Stimulated activated effector memory CD8-positive, alpha-beta T cell treated with anti-CD3 and anti-CD28 coated beads, Interleukin-12 subunit alpha, Interleukin-12 subunit beta, amount 100 ng/mL, for 72 hours (primary cell): ENCODE measurements around the gene AXIN2.

ENCODE experiments used
- ATAC-seq: fragments of 150-1000 bp; cut with Tn5 transposase; 2 replicates; pipeline ENCODE4 v1.10.0; 2021
- DNase-seq, 2 donors: peaks; one replicate each; pipeline ENCODE4 v3.0.0; 2021 to 2022; ENCODE audit warnings: low spot score in 2 of 2
- H3K27ac Mint-ChIP-seq: one replicate; pipeline ENCODE4 v1.8.0; 2022; ENCODE audit warnings: mild to moderate bottlenecking, mixed read lengths
- H3K36me3 Mint-ChIP-seq: one replicate; pipeline ENCODE4 v1.8.0; 2022; ENCODE audit warnings: mild to moderate bottlenecking, mixed read lengths
- H3K4me1 Mint-ChIP-seq: one replicate; pipeline ENCODE4 v1.8.0; 2022; ENCODE audit warnings: mixed read lengths
- H3K4me3 Mint-ChIP-seq: one replicate; pipeline ENCODE4 v1.8.0; 2022; ENCODE audit warnings: mild to moderate bottlenecking, mixed read lengths
- H3K9me3 Mint-ChIP-seq: one replicate; pipeline ENCODE4 v1.8.0; 2022; ENCODE audit warnings: mixed read lengths

The AXIN2 gene

GRCh38 chr17:65537845-65538674, 23.4 kb downstream of the AXIN2 start:
- Mint-ChIP-seq H3K9me3 (no peaks in the 10 kb centered on the region), H3K4me3 (no peak overlapping the region), H3K27ac (no peak overlapping the region), H3K36me3 (peaks cover 12% of the 10 kb centered on the region), H3K4me1 (no peaks in the 10 kb centered on the region)
- no peak for ATAC-seq
- no peak for DNase-seq

DNA sequence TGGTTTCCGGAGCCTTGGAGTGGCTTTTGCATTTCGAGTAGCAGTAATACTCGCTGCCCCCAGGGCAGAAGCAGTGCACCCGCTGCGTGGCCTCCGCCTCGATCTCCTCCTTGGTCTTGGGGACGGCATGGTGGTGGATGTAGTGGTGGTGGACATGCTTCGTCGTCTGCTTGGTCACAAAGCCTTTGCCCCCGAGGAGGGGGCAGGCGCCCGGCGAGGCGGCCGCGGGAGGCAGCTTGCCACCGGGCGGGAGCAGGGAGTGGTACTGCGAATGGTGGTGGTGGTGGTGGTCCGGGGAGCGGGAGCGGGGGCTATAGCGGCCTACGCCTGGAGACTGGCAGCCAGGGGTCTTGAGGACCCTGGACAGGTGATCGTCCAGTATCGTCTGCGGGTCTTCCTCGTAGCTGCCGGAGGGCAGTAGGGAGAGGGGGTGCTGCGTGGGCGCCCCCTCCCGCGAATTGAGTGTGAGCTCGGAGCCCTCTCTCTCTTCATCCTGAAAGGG, 24.1 kb downstream of the AXIN2 start:
- DNase-seq (no peak), ATAC-seq (no peak)
- Mint-ChIP-seq H3K27ac (no peak overlapping the region), H3K9me3 (no peaks in the 10 kb centered on the region), H3K4me3 (no peak overlapping the region), H3K4me1 (no peaks in the 10 kb centered on the region), H3K36me3 (peaks cover 12% of the 10 kb centered on the region)

GRCh38 chr17:65536573-65537342, 24.7 kb downstream of the AXIN2 start:
- Mint-ChIP-seq H3K36me3 (peaks cover 12% of the 10 kb centered on the region), H3K27ac (no peak overlapping the region), H3K4me3 (no peak overlapping the region), H3K4me1 (no peaks in the 10 kb centered on the region), H3K9me3 (no peaks in the 10 kb centered on the region)
- DNase-seq (no peak), ATAC-seq (no peak)

DNA sequence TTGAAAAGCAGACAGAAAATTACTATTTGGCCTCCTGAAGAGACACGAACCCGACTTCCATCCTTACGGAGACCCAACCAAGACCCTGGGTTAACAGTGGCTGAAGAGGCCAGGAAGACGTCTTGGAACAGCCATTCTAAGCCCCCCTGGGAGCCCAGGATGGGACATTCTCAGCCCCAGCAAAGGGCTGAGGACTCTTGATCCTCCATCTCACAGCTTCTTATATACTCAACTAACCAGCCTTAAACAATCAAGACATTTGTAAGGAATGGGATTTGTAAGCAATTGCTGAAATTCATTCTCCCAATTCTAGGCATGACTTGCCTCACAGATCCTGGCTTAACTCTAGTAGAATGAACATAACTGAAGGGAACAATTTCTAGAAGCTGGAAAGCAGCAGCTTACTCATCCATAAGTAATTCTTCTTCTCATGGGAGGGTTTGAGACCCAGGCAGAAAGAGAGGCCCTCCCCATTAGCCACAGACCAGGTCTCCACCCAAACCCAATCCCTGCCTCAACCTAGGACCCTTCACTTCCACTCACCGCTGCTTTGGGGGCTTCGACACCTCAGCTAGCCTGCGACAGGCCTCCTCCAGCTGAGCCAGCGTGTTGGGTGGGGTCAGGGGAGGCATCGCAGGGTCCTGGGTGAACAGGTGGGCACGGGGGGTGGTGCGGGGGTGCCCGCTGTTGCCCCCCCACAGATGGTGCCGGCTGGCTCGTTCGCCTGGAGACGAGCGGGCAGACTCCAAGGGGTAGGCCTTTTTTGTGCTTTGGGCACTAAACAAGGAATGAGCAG, 25.5 kb downstream of the AXIN2 start:
- H3K4me1 Mint-ChIP-seq = no peaks in the 10 kb centered on the region
- H3K27ac Mint-ChIP-seq = no peak overlapping the region
- H3K4me3 Mint-ChIP-seq = no peak overlapping the region
- H3K36me3 Mint-ChIP-seq = peaks cover 12% of the 10 kb centered on the region
- DNase-seq = no peak
- no peak for ATAC-seq
- H3K9me3 Mint-ChIP-seq = no peaks in the 10 kb centered on the region

GRCh38 chr17:65533852-65534457, 27.5 kb downstream of the AXIN2 start:
- Mint-ChIP-seq H3K4me1 (no peaks in the 10 kb centered on the region), H3K9me3 (no peaks in the 10 kb centered on the region), H3K4me3 (no peak overlapping the region), H3K27ac (no peak overlapping the region), H3K36me3 (peaks cover 12% of the 10 kb centered on the region)
- DNase-seq = no peak
- no peak for ATAC-seq

DNA sequence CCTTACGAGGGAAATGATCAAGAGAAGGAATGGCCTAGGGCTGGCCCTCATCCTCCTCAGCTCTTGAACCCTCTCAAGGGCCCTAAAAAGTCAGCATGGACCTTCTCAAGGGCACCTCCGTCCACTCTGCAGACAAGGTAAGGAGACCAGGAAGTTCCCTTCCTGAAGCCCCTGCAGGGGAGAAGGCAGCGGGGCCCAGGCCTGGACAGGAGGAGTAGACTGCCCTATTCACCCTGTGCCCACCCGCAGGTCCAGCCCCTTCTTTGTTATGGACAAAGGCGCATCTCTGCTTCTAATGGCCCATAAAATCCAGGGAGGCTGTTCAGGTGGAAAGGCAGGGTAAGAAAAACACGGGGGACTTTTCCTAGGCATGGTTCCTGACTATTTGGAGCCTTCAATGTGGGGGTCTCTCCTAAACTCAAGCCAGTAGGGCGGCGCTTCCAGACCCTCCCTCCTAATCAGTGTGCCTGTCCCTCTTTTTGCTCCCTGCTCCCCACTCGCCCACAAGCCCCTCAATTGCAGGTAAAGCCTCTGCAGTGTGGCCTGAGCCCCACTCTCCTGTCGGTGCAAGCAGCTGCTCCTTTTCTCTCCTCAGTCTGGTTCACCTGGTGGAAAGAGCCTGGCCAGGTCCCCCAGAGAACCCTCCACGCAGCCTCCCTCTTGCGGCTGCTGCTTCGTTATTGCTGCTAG, 28.2 kb downstream of the AXIN2 start:
- Mint-ChIP-seq H3K4me3 (no peak overlapping the region), H3K27ac (no peak overlapping the region), H3K4me1 (no peaks in the 10 kb centered on the region), H3K36me3 (peaks cover 12% of the 10 kb centered on the region), H3K9me3 (no peaks in the 10 kb centered on the region)
- no peak for DNase-seq
- ATAC-seq = no peak

DNA sequence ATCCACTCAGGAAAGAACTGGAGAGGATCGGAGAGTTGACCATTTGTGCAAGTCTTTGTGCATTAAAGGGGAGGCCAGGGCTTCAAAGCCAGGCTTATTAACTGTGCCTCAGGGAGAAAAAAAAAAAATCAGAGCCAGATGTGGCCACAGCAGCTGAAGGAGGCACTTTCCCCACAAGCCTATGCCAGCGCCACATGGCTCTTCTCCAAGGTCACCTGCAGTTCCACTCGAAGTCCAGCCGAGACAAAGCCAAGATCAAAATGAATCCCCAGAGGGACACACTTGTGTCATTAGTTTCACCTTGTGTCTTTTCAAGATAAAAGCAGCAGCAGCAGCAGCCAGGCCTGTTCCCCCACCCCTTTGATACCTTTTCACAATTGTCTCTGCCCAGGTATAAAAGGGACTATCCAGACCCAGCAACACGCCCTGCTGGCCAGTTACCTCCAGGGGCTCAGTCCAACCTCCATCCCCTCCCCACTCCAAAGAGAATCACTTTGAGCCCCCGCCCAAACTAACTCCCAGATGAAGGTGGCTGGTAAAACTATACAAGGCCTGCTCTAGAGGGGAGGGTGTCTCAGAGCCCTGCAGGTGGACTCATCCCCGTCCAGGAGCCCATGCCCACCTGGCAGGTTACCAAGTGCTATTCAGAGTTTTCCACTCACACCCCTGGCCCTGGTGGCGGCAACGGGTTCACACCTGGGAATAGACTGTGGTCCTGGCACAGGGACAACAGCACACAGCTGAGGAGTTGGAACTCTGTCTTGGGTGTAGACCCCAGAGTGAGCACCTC, 29.2 kb downstream of the AXIN2 start:
- Mint-ChIP-seq H3K9me3 (no peaks in the 10 kb centered on the region), H3K4me3 (no peak overlapping the region), H3K27ac (no peak overlapping the region), H3K4me1 (no peaks in the 10 kb centered on the region), H3K36me3 (peaks cover 12% of the 10 kb centered on the region)
- DNase-seq (no peak), ATAC-seq (no peak)

DNA sequence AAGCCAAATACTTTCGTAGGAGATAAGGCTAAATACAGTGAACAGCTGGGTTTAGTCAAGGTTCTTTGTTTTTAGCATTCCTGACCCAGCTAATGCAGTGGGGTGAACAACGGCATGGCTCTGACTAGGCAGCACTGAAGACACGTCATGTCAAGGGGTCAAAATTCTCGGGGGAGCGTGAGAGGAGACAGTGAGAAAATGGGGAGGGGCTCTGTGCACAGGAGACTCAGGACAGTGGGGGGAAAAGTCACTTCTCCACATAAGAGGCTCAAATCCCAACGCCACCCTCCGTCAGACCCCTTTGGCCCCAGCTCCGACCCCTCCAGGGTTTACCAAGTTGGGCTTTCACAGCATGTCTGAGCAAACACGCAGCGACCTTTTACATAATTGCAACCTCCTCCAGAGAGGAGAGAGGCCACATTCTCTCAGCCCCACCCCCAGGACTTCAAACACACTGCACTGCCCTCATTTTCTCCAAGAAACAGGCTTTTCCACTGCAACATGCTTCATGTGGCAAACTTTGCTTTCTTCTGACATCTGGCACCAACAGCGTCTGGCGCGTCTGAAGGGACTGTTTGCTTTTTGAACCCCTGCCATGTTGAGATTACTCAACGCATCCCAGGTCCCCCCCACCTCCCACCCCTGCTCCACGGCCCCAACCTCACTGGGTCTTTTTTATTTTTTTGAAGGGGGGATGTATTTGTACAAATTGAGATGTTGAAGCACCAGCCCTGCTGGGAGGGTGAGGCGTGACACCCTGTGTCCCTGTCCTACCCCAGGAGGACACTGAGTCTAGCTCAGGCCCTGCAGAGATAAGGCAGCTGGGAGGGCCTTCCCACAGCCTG, 30.0 kb downstream of the AXIN2 start:
- no peaks in the 10 kb centered on the region for H3K4me1 Mint-ChIP-seq
- ATAC-seq (no peak), DNase-seq (no peak)
- H3K9me3 Mint-ChIP-seq = no peaks in the 10 kb centered on the region
- no peak overlapping the region for H3K4me3 Mint-ChIP-seq
- H3K36me3 Mint-ChIP-seq = peaks cover 12% of the 10 kb centered on the region
- H3K27ac Mint-ChIP-seq = no peak overlapping the region

DNA sequence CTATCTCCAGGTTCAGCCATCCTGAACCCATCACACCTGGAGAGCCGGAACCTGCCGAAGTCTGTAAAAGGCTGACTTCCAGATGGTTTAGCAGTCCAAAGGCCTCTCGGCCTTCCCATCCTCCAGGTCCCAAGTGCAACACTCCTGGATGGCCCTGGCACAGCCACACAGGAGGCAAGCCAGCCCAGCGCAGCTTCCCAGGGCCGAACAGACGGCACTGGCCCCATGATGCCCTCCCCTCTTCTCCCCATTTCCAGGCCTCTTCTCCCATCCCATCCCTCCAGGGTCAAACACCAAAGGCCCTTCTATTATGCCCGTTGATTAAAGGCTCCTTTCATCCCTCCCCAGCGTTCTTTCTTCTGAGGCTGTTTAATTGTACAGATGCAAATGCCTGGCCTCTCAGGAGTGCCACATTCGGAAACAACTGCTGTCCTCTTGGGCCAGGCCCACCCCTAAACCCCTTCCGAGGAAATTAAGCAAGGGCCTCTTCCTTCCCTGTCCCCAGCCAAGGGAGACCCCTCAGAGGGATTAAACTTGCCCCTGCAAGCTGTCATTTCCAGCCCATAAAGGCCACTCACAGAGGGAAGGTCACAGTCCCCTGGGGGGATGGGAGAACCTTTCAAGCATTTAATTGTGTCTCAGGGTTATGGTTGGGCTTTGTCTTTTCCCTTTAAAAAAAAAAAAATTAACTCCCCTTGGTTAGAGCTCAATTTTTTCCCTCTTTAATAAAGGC, 30.8 kb downstream of the AXIN2 start:
- ATAC-seq (no peak), DNase-seq (no peak)
- Mint-ChIP-seq H3K4me3 (no peak overlapping the region), H3K4me1 (no peaks in the 10 kb centered on the region), H3K36me3 (peaks cover 12% of the 10 kb centered on the region), H3K9me3 (no peaks in the 10 kb centered on the region), H3K27ac (no peak overlapping the region)

DNA sequence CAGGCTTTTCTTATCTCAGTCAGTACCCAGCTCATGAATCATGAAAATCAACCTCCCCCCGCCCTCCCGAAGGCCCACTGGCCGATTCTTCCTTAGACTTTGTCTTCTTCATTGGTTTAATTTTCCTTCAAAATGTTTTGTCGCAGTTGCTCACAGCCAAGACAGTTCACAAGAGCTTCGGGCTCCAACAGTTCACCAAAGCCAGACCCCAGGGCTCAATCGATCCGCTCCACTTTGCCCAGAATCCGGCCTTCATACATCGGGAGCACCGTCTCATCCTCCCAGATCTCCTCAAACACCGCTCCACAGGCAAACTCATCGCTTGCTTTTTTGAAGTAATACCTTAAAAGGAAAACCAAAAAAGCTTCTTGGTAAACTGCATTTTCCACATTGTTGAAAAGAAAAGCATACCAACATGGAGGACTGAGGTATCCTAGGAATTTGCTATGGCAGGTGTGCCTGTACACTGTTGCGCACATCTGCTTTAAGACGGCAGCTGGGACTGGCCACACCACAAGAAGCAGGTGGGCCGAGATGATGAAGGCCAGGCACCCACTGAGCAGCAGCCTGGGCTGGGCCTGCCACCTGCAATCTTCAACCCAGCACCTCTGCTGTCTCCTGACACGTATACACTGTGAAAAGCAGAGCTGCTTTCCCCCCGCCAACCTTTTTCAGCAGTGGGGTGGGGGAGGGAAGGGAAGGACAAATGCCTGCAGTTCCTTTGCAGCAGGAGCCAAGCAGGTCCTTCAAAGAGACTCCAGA, 31.5 kb downstream of the AXIN2 start:
- no peak overlapping the region for H3K4me3 Mint-ChIP-seq
- H3K27ac Mint-ChIP-seq = no peak overlapping the region
- ATAC-seq (no peak), DNase-seq (no peak)
- no peaks in the 10 kb centered on the region for H3K4me1 Mint-ChIP-seq
- H3K36me3 Mint-ChIP-seq = peaks cover 12% of the 10 kb centered on the region
- no peaks in the 10 kb centered on the region for H3K9me3 Mint-ChIP-seq

GRCh38 chr17:65529040-65529633, 32.3 kb downstream of the AXIN2 start:
- DNase-seq = no peak

More at GRCh38 chr17:65529040-65529633, 32.3 kb downstream of the AXIN2 start:
- H3K36me3 Mint-ChIP-seq = peaks cover 9% of the 10 kb centered on the region
- no peak overlapping the region for H3K4me3 Mint-ChIP-seq
- ATAC-seq = no peak
- no peak overlapping the region for H3K27ac Mint-ChIP-seq
- H3K4me1 Mint-ChIP-seq = peaks cover 5% of the 10 kb centered on the region
- no peaks in the 10 kb centered on the region for H3K9me3 Mint-ChIP-seq
